Testis (tissue), 2 donors: ENCODE measurements around the gene CELF2.

Experiments
- CTCF ChIP-seq, 3 experiments: fragments of 450-650 bp in 2 of 3; fragments of 200-600 bp in 1 of 3; sonication (generic) in 1 of 3; IDR thresholded peaks; one replicate each; pipeline ENCODE4 v1.5.1; 2016 to 2019; ENCODE audit warnings: antibody characterized with exemption in 3 of 3, mild to moderate bottlenecking in 2 of 3, moderate library complexity in 1 of 3
- POLR2A ChIP-seq: fragments of 450-650 bp; IDR thresholded peaks from one replicate; pipeline ENCODE4 v1.6.1; 2017; ENCODE audit warnings: antibody characterized with exemption, mild to moderate bottlenecking, moderate library complexity

GRCh38 chr10:11113156-11113555 lies 95.5 kb downstream of the CELF2 start:
- peak in 2 of 3 experiments; percentile 35 for TF ChIP-seq CTCF (IDR thresholded peaks at IDR 0.05)
- no peak for TF ChIP-seq POLR2A
